Activated T-cell treated with anti-CD3 and anti-CD28 coated beads for 24 hours (primary cell): Measurements from ENCODE around the gene NLRP9.
"Not testable (repeated sequence)": the region's sequence is repeated elsewhere in the genome, so short reads cannot be mapped to it uniquely, and the experiment has no call there.

ENCODE experiments used
- DNase-seq: peaks from one replicate; pipeline ENCODE4 v3.0.0-alpha.2; 2020; ENCODE audit warnings: low read depth

The NLRP9 gene

DNA sequence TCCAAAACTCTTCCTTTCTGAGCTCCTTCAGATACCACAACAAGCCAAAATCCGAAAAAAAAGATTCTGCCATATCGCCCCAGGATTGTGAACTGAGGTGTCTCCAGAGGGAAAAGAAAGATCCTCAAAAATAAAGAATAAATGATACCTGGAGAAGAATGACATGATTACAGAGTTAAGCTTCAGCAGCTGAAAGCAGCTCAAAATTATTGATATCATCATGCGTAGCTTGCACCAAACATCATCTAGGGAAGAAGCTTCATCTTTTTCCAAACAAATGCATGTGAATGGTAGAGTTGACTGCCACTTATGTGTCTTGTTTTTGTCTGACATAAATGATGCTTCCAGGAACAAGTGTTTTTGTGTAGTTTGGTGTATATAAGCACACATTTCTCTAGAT lies at the start of gene NLRP9:
Gene NLRP9 (minus strand): TSS at position 101 of the 400 bp plus-strand sequence. CDS start 28 bp downstream, at position 73.
- no peak for DNase-seq

DNA sequence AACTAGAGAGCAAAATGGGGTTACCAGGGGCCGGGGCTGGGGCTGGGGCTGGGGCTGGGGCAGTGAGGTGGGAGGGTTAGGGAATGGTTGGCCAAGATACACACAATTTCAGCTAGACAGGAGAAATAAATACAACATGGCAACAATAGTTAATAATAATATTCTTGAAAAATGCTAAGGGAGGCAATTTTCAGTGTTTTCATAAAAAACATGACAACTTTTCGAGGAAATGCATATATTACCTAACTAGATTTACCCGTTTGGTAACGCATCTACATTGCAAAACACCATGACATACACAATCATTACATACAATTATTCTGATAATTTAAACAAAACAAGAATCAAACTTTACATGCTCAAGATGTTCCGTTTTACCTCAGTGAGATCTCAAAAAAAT lies 42.9 kb upstream of the NLRP9 start:
- no peak for DNase-seq

DNA sequence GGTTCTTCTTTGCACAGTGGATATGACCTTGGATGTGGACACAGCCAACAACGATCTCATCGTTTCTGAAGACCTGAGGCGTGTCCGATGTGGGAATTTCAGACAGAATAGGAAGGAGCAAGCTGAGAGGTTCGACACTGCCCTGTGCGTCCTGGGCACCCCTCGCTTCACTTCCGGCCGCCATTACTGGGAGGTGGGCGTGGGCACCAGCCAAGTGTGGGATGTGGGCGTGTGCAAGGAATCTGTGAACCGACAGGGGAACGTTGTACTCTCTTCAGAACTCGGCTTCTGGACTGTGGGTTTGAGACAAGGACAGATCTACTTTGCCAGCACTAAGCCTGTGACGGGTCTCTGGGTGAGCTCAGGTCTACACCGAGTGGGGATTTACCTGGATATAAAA lies 40.1 kb upstream of the NLRP9 start:
- DNase-seq, result no peak

DNA sequence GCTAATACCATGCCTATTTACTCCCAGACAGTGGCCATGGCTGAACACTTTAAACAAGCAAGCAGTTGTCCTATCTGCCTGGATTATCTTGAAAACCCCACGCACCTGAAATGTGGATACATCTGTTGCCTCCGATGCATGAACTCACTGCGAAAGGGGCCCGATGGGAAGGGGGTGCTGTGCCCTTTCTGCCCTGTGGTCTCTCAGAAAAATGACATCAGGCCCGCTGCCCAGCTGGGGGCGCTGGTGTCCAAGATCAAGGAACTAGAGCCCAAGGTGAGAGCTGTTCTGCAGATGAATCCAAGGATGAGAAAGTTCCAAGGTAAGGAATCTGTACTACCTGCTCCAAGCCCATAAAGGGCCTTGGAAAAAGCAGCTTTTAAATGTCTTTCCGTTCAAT lies 39.3 kb upstream of the NLRP9 start:
- DNase-seq, result no peak

DNA sequence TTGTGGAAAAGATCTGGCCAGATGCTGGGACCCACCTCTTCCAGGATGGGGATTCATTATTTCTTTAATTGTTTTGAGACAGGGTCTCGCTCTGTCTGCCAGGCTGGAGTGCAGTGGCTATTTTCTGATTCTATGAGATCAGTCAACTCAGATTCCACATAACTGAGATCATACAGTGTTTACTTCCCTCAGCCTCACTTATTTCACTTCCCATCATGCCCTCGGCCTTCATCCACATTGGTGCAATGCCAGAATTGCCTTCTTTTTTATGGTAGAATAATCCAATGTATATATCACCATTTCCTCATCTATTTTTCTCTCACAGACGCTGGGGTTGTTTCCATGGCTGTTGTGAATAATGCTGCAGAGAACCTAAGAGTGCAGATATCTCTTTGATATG lies 31.4 kb upstream of the NLRP9 start:
- not testable (repeated sequence) for DNase-seq

DNA sequence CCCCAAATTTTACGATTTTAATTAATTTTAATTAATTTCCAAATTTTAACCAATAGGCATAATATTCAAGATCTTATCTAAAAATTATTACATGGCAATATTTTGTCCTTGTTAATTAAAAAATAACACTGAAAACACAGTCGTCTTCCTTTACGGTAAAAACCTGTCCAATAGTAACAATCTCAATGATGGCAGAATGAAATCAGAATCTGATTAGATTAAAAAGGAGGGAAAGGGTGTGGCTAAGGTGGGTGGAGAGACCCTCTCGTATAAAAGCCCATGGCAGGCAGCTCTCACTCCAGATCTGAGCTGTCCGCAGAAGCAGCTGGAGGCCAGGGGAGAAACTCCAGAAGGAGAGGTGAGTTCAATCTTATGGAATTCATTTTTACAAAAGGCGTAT lies 30.6 kb upstream of the NLRP9 start, which contains the start of gene RFPL4AL1:
Gene RFPL4AL1 (plus strand): TSS at position 301 of the 400 bp plus-strand sequence. CDS start 2,687 bp downstream, outside the sequence.
- DNase-seq, result not testable (repeated sequence)

DNA sequence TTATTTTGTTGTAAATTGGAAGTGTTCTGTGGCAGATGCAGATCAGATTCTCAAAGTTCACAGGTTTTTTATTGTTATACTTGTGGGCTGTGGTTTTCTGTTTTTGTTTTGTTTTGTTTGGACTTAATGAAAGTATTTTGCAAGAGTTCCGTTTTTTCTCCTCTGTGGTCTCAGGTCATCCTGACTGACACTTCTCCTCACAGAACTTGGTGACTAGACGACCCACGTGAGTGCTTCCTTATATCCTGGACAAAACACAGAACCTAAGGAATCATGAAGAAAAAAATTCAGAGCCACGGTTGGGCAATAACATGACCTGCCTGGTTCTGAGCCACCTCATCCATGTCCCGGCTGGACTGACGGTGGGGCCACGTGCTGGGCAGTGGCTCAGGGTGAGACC lies 28.3 kb upstream of the NLRP9 start:
- DNase-seq, result no peak

DNA sequence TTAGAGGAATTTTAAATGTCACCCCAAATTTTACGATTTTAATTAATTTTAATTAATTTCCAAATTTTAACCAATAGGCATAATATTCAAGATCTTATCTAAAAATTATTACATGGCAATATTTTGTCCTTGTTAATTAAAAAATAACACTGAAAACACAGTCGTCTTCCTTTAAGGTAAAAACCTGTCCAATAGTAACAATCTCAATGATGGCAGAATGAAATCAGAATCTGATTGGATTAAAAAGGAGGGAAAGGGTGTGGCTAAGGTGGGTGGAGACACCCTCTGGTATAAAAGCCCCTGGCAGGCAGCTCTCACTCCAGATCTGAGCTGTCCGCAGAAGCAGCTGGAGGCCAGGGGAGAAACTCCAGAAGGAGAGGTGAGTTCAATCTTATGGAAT lies 20.6 kb upstream of the NLRP9 start, which contains the start of gene RFPL4A:
Gene RFPL4A (plus strand): TSS at position 301 of the 400 bp plus-strand sequence. CDS start 2,704 bp downstream, outside the sequence.
- not testable (repeated sequence) for DNase-seq

DNA sequence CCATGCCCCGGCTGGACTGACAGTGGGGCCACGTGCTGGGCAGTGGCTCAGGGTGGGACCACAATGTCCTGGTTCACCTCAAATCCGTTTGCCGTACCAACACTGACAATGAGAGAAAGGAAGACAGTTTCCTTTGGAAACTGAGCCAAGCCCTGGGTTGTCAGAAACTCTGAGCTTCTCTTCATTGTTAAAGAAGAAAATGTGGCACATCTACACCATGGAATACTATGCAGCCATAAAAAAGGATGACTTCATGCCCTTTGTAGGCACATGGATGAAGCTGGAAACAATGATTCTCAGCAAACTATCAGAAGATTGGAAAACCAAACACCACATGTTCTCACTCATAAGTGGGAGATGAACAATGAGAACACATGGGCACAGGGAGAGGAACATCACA lies 18.6 kb upstream of the NLRP9 start:
- DNase-seq, result not testable (repeated sequence)

DNA sequence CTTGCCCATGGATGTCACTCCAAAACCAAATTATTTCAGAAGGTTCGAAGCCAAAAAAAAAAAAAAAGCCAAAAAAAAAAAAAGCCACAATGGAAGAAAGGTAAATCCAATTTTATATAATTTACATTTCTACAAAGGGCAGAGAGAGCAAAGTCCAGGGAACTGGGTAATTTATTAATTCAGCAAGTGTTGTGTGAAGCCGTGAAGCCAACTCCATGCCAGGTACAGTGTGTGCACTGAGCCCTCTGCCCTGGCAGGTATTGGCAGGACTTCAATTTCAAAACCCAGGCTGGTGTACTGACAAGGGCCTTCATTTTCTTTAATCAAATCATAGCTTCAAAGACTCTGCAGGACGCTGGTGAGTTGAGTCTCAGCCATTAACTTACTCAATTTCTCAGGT lies 15.2 kb upstream of the NLRP9 start:
- DNase-seq, result no peak

DNA sequence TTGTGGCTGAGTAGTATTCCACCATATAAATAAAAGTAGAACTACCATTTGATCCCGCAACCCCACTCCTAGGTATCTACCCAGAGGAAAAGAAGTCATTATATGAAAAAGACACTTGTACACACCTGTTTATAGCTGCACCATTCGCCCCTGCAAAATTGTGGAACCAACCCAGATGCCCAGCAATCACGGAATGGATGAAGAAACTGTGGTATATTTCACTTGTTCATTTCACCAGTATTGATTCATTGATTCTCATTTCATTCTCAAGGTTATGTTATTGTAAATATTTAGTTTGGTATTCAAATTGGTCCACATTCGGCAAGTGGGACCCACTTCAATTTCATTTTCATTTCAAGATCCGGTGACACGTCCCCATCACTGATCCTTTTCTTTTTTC lies 12.5 kb upstream of the NLRP9 start:
- no peak for DNase-seq

DNA sequence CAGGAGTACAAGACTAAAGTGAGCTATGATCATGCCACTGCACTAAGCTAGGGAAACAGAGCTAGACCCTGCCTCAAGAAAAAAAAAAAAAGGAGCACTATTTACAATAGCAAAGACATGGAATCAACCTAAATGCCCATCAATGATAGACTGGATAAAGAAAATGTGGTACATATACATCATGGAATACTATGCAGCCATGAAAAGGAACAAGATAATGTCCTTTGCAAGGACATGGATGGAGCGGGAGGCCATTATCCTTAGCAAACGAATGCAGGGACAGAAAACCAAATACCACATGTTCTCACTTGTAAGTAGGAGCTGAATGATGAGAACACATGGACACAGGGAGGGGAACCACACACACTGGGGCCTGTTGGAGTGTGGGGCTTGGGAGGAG lies 7.8 kb downstream of the NLRP9 start:
- DNase-seq, result not testable (repeated sequence)

DNA sequence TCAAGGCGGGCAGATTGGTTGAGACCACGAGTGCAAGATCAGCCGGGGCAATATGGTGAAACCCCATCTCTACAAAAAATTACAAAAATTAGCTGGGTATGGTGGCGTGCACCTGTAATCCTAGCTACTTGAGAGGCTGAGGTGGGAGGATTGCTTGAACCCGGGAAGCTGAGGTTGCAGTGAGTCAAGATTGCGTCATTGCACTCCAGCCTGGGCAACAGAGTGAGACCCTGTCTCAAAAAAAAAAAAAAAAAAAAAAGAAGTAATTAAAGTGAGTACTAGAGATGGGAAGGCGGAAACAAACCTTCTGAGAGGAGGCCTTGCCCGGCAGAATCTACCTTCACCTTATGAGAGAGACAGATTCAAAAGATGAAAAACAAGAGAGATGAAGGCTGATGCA lies 14.7 kb downstream of the NLRP9 start:
- no peak for DNase-seq

DNA sequence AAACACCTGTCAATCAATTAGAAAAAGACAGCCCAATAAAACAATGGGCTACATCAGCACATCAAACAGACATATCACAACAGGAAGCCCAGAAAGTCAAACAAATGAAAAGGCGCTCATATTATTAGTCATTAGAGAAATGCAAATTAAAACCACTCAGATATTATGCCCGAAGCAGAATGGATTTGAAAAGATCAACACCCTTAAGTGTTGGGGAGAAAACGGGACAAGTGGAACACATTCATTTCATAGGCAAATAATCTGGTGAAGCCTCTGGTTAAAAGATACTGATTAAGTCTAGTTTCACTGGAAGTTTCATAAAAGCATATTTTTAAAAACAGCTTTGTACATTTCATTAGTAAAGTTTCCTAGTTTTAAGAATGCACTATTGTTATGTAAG lies 17.4 kb downstream of the NLRP9 start:
- DNase-seq, result no peak

DNA sequence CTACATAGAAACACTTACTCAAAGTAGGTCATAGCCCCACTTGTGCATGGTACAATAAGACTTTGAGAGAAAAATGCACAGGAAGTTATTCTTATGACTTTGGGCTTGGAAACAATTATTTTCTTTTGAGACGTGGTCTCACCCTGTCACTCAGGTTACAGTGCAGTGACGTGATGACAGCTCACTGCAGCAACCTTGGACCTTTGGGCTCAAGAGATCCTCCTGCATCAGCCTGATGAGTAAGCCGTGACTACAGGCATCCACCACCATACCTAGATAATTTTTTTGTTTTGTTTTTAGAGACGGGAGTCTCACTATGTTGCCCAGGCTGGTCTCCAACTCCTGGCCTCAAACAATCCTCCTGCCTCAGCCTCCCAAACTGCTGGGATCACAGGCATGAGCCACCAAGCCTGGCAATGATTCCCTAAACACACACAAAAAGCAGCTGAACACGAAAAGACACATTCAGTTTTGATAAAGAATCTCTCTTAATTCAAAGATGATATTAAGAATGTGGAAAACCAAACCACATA lies 17.9 kb downstream of the NLRP9 start:
- DNase-seq, result no peak

DNA sequence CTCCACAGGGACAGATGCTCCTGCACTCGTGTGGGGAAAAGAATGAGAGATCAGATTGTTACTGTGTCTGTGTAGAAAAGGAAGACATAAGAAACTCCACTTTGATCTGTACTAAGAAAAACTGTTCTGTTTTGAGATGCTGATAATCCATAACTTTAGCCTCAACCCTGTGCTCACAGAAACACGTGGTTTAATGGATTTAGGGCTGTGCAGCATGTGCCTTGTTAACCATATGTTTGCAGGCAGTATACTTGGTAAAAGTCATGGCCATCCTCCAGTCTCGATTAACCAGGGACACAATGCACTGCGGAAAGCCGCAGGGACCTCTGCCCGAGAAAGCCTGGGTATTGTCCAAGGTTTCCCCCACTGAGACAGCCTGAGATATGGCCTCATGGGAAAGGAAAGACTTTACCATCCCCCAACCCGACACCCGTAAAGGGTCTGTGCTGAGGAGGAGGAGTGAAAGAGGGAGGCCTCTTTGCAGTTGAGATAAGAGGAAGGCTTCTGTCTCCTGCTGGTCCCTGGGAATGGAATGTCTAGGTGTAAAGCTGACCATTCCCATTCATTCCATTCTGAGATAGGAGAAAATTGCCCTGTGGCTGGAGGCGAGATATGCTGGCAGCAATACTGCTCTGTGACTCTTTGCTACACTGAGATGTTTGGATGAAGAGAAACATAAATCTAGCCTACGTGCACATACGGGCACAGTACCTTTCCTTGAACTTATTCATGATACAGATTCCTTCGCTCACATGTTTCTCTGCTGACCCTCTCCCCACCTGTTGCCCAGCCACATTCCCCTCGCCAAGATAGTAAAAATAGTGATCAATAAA lies 20.1 kb downstream of the NLRP9 start:
- DNase-seq, result not testable (repeated sequence)

DNA sequence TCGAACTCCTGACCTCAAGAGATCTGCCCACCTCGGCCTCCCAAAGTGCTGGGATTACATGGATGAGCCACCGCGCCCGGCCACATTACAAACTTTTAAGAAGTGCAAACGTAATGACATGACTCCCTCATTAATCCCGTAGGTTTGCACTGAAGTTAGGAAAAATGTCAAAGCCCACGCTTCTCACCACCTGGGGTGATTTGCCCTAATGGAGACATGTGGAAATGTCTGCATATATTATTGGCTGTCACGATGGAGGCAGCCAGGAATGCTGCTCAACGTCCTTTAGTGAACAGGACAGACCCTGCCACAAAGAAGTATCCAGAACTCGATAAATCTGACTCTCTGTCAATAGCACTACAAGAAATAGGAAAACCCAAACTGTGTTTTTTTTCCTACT lies 21.0 kb downstream of the NLRP9 start:
- DNase-seq, result no peak

DNA sequence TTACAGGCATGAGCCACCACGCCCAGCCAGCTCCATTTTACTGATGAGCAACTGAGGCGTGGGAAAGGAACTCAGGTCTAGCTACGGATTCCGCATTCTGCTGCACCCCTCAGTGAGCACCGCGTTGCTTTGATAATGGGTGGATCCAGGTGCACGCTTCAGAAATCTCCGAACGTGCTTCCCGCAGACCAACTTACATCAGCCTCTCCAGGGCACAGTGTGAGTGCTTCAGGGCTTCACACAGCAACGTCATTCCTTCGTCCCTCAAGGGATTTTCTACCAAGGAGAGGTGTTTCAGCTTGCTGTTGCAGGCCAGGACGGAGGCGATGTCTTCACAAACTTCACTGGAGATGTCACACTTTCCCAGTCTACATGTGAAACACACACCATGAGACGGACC lies 21.7 kb downstream of the NLRP9 start:
- DNase-seq, result no peak

DNA sequence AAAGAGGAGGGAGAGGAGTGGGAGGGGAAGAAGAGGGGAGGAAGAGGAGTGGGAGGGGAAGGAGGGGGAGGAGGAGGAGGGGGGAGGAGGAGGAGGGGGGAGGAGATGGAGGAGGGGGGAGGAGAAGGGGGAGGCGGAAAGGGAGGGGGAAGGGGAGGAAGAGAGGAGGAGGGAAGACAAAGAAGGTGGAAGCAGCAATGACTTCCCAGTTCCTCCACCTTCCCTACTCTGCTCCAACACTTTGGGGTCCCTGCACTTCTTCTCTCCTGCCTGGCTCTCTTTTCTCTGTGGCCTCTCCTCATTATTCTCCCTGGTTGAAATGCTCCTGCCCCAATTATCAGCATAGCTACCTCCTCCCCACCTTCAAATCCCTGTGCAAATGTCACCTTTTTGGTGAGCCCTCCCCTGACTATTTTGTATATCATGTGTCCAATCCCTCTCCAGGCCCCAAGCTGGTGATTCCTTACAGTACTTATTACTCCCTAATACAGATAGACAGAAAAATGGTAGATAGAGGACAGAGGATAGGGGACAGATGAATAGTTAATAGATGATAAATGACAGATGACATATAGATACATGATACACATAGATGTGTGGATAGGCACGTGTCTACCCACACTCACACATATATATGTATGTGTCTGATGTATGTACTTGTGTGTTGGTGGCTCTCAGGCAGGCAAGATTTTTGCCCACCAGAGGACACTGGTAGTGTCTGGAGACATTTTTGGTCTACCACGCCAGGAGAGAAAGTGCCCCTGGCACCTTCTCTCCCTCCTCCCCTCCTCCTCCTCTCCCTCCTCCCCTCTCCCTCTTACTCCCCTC lies 25.2 kb downstream of the NLRP9 start:
- no peak for DNase-seq

DNA sequence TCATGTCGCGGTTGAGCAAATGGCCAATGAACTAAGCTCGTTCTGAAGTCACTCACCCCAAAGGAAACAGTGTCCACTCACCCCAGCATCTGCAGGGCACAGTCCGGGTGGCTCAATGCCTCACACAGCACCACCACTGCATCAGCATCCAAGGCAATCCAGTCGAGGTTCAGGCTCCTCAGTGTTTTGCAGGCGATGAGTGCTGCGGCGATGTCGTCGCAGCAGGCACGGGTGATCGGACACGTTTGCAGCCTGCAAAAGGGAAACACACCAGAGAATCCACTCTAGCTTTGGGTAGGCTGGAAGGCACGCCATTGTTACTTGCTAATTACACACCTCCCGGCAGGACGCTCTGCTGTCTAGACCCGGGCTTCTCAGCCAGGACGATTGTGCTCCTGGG lies 26.5 kb downstream of the NLRP9 start:
- DNase-seq, result no peak

DNA sequence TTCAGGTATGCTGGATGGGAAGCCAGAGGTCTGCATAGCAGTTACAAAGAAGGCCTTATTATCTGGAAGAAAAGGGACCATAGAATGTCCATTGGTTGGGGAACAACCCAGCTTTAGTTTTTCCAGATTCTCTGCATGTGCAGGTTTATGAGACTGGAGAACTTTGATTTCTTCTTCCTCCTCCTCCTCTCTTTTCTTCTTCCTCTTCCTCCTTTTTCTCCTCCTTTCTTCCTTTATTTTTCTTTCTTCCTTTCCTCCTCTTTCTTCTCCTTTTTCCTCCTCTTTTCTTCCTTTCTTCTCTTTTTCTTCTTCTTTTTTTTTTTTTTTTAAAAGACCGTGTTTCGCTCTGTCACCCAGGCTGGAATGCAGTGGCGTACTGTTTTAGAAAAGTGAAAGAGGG lies 32.2 kb downstream of the NLRP9 start:
- no peak for DNase-seq

DNA sequence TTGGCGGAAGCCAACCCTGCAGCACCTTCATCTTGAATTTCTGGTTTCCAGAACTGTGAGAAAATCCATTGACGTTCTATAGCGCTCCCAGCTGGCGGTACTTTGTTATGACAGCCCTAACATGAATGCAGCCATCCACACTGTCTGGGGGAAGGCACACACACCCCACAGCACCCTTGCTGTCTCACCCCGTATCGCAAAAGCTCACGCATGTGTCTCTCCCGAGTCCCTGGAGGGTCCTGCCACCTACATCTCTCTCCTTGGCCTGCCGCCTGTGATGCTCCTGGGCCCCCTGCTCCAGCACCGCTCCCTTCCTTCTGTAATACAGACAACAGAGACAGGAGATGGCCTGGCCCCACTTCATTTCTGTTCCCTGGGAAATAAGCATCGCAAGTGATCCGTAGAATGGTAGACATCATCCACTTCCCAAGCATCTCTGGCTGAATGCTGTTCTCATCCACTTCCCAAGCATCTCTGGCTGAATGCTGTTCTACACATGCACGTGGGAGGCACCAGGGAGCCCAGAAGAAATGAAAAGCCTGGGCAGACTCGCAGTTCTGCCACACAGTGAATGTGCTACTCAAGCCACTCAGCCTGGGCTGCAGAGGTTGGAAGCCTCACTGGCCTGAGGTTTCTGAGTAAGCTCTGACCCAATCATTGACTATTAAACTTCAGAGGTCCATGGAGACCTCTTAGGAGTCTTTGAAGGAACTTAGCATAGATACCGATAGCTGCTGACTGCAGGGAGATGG lies 33.5 kb downstream of the NLRP9 start:
- DNase-seq, result no peak
